Activated CD4-positive, alpha-beta T cell treated with anti-CD3 and anti-CD28 coated beads, Interleukin-2, amount 50 U/mL, for 1 hour (primary cell): Measurements from ENCODE around the gene LYPD5.

Experiments used
- DNase-seq: peaks from one replicate; pipeline ENCODE4 v3.0.0-alpha.2; 2020

LYPD5 gene

DNA sequence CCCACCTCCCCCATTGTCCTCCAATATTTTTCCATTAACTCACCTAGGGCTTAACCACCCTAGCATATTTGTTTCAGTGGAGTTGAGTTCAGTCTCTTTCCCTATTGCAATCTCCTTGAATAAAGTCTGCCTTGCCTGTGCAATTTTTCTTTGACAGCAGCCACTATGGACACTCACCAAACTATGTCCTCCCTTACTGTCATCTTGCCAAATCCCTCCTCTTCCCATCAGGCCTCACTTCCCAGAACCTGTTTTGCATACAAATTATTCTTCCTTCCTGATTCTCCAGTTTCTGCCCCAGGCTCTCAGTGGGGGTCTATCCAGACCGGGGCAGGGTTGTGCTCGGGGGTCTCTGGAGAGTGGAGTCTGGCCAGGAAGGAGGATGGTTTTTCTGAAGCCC is 2.2 kb upstream of the LYPD5 start:
- no peak for DNase-seq

DNA sequence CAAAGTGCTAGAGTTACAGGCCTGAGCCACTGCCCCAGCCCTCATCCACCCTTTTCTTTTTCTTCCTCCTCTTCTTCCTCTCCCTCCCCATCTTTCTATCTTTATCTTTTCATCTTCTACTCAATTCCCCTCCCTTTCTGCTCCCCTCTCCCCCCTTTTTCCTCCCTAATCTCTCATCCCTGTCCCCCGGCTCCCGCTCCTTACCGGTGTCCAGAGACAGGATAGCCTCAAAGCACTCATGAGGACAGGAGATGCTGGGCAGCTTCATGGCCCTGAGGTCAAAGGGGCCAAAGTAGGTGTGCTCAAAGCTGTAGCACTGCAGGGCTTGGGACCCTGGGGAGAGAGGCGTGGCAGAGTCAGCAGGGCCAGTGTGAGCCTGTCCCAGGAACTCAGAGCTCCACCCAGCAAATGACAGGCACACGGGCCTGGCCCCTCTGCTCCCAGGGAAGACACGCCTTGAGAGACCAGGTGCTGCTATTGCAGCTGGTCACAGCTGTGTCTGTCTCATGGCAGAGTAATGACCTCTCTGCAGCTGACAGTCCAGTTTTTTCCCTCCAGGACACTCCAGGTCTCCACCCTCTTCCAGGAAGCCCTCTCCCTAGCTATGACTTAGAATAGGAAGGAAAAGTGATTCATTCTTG is 2.6 kb downstream of the LYPD5 start:
- no peak for DNase-seq

DNA sequence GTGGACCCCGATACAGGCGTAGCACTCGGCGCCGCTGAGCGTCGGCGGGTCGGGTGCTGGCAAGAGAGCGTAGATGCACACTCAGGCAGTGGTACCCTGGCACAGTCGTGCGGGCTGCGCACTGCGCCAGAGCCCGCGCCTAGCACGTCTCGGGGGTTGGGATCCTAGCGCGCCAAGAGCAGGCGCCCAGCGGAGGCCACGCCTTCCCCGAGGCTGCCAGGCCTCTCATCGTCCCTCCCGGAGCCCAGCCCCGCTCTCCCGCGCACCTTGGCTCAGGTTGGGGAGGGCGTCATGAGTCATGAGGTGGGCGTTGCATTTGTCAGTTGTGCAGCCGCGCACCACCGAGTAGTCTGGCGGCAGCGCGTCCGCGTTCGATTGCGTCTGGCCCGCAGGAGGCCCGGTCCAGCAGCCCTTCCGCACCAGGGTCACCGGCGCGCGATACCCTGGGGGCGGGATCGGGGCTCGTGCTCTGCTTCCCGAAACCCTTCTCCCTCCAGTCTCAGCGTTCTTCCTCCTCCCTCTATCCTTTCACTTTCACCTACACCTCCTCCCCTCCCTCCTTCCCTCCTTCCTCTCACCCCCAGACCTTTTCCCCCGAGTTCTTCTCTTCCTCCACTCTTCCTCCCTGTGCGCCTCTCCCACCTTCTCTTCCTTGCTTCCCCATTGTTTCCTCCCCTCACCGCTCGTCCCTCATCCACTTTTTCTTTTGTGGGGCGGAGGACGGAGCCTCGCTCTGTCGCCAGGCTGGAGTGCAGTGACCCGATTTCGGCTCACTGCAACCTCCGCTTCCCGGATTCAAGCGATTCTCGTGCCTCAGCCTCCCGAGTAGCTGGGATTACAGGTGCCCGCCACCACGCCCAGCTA is 3.5 kb downstream of the LYPD5 start:
- peak; percentile 55 for DNase-seq

DNA sequence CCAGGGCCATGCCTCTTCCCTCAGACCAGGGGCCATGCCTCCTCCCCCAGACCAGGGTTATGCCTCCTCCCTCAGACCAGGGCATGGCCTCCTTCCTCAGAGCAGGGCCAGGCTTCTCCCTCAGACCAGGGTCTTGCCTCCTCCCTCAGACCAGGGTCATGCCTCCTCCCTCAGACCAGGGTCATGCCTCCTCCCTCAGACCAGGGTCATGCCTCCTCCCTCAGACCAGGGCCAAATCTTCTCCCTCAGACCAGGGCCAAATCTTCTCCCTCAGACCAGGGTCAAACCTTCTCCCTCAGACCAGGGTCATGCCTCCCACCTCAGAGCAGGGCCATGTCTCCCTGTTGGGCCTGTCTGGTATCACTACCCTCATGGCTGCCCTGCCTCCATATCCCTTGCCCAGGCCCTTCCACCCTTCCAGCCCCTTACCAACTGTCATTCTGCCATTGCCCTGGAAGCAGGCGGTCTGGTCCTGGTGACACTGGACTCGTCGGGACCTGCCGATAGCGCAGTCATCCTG is 4.2 kb downstream of the LYPD5 start:
- no peak for DNase-seq

DNA sequence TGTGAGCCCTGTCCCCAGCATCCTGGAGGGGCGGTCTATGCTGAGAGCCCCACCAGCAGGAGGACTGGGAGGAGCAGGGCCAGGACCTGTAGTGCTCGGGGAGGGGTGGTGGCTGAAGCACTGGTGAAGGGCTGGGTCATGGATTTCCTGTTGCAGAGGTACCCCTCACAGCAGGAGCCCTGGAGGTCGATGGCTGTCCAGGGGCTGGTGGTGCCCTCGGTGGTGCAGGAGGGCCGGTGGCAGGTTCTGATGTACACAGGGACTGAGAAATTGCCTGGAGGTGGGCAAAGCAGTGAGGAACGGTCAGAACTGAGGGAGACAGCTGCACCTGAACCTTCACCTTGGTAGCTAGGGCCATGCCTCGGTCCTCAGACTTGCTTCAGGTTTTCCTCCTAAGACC is 4.7 kb downstream of the LYPD5 start:
- no peak for DNase-seq

DNA sequence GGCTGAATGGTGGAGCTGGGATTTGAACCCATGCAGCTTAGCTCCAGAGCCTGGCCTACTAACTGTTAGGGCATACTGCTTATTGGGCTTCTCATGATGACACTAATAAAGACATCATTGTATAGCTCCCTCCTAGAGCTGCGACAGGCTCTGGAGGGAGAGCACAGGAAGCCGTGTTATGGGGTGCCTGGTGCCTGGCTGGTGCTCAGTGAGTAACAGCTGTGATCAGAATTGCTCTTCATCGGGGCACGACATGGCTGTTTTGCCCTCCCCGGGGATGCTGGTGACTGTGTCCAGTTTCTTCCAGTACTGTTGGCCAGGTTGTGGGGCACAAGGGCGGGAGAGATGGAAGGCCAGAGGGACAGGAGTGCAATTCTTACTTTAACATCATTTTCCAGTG is 5.1 kb downstream of the LYPD5 start:
- no peak for DNase-seq

DNA sequence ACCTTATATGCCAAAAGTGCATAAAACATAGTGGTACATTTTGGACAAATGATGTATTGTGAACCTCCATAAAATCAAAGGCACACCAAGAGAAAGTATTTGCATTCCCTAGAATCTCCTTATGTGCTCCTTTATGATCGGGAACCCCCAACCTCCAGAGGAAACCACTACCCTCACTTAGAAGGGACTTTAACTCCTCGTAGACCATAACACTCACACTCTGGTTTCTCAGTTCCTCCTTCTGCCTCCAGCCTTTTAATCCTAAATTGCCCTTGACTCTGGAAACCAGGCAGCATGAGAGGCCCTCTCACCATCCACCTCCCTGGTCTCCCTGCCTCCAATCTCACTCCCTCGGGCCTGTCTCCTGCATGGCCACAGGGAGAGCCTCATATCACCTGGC is 11.7 kb downstream of the LYPD5 start:
- DNase-seq: no peak

DNA sequence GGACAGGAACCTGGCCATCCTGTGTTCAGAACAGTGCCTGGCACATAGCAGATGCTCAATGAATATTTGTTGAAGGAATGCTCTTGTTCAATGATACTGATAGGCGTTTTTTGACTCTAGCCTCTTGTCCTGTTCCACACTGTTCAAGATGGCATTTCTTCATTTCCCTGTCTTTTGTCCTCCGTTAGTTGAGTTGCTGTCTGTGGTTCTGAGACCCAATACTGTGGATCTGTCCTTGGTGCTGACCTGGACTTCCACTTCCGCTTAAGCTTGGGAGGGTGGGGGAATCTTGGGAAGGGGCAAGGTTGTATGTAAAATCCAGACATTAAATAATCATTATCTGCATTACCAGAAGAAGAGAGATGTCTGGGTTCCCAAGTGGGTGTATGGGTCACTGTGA is 13.2 kb downstream of the LYPD5 start:
- no peak for DNase-seq

DNA sequence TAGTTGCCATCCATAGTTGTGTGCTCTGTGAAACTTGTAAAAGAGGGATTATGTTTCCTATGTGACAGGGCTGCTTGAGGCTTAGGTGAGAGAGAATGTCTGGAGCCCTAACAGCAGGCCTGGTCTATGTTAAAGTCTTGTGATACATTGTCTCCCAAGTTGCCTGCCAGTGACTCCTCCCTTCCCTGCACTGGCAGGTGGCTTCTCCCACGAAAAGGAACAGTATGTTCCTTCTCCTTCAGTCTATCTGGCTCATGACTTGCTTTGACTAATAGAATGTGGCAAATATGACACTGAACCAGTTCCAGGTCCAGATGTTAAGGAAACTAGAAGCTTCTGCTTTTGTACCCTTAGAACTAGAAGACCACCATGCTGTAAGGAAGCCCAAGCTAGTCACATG is 15.6 kb downstream of the LYPD5 start:
- DNase-seq: no peak

DNA sequence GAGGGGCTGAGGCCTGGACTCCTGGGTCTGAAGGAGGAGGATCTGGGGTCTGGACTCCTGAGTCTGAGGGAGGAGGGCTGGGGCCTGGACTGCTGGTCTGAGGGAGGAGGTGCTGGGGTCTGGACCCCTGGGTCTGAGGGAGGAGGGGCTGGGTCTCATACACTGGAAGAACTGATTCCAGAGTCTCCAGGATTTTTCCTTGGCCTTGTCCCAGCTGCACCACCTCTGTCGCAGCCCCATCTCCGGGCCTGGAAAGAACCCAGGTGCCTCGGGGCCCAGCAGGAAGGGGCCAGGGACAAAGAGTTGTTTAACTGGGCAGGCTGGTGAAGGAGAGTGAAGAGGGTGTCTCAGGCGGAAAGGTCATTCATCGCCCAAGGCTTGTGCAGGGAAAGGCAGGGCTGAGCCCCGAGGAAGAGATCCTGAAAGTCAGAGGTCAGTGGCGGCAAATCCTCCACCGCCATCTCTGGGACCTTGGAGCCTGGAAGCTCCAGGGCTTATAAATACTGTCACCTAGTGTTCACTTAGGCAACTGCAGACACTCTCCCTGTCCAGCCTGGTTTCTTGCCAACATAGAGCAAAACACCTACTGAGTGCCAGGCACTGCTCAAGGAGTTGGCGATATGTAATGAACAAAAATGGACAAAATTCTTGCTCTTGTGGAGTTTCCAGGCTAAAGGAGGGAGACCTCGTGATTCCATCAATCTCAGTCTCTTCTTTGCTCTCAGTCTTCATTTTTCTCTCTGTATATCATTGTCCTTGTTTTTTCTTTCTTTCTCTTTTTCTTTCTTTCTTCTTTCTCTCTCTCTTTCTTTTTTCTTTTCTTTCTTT is 17.1 kb downstream of the LYPD5 start:
- no peak for DNase-seq

DNA sequence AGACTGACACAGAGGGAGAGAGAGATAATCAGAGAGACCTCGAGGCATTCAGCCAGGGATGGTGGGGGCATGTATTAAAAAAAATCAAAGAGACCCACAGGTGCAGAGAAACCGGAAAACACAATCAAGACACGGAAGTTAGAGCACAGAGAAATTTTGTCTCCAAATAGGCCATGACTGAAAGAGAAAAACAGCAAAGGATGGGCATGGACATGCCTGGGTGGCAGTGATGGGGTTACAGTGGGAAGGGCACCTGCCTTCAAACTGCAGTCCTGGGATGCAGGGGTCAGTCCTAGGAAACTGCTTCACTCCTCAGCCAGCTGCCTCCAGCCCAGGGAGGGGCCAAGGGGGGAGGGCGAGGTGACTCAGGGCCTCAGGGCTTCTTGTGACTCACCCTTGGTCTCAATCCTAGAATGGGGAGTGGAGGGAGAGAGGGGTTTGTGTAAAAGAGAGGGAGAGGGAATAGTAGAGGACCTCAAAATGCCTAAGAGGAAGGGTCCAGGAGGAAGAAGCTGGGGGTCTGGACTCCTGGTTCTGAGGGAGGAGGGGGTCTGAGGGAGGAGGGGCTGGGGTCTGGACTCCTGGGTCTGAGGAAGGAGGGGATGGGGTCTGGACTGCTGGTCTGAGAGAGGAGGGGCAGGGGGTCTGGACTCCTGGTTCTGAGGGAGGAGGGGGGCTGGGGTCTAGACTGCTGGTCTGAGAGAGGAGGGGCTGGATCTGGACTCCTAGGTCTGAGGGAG is 17.8 kb downstream of the LYPD5 start:
- peak; percentile 60 for DNase-seq

DNA sequence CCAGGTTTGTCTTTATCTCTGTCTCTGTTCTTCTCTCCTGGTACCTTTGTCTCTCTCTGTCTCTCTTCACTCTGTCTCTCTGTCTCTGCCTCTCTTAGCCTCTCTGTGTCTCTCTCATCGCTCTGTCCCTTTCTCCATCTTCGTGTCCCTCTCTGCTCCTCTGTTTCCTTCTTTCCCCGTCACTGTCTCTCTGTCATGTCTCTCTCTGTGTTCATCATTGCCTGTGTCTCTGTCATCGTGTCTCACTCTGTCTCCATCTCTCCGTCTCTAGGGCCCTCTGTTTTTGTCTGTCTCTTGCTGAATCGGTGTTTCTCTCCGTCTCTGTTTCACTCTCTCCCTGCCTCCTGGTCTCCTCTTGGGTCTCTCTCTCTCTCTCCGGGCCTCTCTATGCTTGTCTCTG is 18.6 kb downstream of the LYPD5 start:
- DNase-seq: no peak

DNA sequence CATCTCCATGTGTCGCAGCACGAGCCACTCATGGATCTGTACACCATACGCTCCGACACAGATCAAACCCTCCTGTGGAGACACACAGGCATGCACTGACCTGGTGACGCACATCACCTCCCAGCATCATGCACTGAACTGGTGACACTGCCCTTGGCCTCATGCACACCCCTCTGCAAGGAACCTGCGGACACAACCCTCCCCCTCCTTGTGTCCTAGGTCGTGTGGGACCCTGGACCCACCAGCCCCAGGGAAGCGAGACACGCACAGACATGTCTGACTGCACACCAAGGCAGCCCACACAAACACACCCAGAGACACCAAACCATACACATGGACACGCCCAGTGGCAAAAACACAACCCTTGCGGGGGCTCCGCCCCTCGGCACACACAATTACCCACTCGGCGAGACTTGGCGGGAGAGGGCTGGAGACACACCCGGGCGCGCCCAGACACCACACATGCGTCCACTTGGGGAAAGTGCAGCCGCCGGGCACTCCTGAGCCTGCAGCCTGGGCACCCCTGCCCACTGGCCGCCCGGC is 19.5 kb downstream of the LYPD5 start:
- no peak for DNase-seq

DNA sequence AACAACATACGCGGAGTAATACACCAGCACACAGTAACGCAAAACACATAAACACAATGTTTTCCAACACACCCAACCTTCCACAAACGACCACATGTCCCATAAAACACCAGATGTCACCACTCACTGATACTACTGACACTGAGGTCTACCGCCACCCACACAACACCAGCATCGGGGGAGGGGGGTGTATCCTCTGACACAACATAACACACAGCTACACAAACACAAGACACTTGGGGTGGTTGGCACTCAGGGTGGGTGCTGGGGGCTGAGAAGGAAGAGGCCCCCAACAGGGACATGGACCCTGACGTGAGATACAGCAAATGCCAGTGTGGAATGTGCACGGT is 20.0 kb downstream of the LYPD5 start:
- no peak for DNase-seq

DNA sequence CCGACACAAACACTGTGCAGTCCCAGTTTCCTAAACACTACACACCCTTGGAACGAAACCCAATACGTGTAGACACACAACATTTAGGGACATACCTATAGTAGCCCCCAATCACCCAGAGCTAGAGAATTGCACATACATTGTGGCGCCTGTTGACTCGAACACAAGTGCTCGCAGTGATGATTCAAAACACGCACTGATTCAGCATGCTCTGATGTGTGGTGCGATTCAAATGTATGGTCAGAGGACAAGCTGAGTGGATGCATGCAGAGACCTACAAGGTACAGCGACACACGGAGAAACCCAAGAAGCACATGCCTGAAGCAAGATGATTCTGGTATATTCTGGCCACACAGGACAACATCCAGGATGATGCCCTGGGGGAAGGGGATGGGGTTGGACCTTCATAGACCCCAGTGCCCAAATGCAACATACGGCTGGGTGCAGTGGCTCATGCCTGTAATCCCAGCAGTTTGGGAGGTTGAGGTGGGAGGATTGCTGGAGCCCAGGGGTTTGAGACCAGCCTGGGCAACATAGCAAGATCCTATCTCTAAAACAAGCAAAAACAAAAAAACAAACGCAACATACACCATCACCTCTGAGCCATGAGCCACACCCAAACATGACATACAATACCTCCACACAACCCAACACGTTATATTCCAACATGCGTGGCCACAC is 20.5 kb downstream of the LYPD5 start:
- no peak for DNase-seq

DNA sequence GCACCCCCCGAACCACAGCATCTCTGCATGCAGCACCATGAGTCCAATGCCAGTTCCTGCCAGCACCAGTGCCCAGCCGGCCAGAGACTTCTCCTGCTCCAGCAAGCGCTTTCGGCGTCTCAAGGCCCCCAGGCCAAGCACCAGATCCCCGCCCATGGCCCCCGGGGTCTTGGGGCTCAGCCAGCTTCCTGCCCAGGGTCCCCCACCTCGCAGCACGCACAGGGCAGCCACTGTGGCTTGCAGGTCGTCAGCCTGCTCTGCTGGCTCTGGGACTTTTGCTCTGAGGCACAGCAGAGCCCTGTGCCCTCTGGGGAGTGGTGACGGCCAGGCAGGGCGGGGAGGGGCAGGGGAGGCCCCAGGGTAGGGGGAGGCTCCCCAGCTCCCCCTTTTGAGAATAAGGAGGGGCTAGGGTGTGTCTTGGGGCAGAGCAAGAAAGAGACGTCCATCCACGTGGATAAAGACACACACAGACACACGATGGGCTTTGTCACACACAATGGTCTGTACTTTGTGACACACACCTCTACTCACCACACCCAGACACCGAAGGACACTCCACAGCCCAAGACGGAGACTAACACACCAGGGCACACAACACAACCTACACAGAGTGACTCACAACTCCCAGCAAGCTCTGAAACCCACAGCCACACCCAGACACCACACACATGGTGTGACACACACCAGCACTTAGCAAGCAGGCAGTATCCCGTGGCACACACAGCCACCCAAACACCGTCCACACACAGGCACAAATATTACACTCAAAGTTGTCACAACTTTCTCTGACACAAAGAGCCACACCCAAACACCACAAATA is 21.3 kb downstream of the LYPD5 start, which contains the start of gene KCNN4:
Gene KCNN4 (minus strand): TSS at position 268 of the 820 bp plus-strand sequence. CDS start 112 bp downstream, at position 156.
- peak; percentile 50 for DNase-seq

DNA sequence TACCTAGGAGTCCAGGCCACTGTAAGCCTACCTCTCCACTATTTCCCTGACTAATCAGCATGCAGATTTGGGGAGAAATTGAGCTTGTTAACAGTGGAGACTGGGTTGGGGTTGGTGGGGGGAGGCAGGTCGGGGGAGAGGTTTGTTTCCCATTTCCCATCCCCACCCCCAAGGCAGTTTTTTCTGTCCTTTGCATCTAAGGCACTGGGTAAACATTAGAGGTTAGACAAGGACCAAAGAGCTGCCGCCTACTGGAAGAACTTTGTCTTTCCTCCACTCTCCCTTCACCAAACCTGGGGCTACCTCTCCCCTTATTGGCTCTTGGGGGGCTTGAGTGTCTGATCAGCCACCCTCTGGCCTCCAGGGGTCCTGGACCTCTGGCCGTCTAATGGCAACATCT is 22.4 kb downstream of the LYPD5 start:
- DNase-seq: no peak

DNA sequence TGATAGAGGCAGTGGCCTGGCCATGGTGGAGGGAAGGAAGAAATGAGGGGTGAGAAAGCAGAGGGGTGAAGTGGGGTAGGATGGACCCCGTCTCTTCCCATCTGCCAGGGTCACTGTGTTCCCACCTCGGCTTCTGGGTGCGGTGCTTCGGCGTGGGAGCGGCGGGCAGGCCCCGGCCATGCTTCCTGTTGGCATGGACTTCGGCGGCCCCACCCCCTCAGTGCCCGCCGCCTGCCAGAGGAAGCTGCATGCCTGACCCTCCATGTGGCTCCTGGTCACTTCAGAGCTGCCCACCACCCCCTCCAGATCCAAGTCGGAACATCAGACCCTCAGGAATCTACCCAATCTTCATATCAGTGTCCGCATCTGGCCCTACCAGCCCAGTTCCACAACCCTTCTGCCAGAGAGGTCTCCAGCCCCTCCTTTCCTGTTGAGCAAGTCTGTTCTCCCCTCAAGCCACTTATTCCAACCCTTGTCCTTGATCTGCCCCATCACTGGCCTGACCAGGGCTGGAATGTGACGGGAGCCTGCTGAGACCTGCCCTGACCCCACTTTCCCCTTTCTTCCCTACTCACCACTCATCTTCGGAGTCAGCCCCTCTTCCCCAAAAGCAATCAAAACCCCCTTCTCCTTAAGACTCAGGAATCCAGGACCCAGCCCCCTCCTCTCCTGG is 23.0 kb downstream of the LYPD5 start:
- no peak for DNase-seq

DNA sequence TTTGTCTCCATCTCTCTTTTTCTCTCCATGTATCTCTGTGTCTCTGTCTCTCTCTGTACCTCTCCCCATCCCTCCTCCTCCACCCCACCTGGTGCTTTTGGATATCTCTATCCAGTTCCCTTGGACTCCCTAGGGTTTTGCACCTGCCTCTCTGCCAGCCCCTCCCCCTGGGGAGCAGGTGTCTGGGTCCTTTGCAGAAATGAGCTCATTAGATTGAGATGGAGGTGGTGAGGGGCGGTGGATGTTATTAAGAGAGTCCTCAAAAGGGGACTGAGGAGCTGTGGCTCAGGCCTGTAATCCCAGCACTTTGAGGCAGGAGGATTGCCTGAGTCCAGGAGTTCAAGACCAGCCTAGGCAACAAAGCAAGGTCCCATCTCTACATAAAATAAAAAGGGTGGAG is 23.6 kb downstream of the LYPD5 start:
- no peak for DNase-seq

DNA sequence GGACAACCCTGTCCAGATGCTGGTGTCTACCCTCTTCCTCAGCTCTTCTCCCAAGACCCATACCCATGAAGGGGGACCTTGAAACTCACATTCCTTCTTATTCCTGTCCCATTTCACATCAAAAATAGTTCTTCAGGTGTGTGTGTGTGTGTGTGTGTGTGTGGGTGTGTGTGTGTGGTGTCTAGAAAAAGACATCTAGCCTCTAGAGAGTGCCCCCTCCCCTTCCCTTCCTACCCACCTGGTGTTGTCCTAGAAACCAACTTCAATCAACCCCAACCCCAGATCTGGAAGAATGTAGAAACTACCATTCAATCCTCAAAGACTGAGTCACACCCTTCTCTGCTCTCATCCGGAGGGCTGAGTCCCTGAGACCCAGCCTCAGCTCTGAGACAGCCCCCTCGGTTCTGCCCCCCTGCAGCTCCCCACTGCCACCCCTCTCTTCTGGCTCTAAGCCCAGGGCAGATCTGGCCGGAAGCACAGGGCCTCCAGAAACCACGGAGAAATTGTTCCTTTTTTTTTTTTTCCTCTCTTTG is 25.0 kb downstream of the LYPD5 start:
- peak; percentile 47 for DNase-seq
